Lung (tissue), 12 donors: Measurements from ENCODE around the gene KIF2C. TPM values are rescaled to one million over a fixed set of nuclear protein-coding genes. Genes with fewer than 3 reads are reported as not detected.

ENCODE experiments used
- ATAC-seq: fragments of 200-7000 bp; cut with Tn5 transposase; one replicate; pipeline ENCODE4 v1.9.1; 2020; ENCODE audit warnings: moderate number of reproducible peaks; ENCODE audit not compliant: insufficient read depth, low FRiP score
- DNase-seq, 3 donors: peaks; one replicate each; pipeline ENCODE4 v3.0.0-alpha.2; 2013 to 2017
- H3K27ac ChIP-seq, 2 donors: one replicate each; pipeline ENCODE4 v1.5.1; 2013; ENCODE audit warnings: mild to moderate bottlenecking in 2 of 2, moderate library complexity in 2 of 2, control low read depth in 1 of 2, inconsistent platforms in 1 of 2, low read depth in 1 of 2, low read length in 1 of 2
- H3K27me3 ChIP-seq, 3 donors: one replicate each; pipeline ENCODE4 v1.5.1; 2013; ENCODE audit warnings: low read length in 2 of 3; ENCODE audit not compliant: control insufficient read depth in 3 of 3, insufficient read depth in 3 of 3
- H3K36me3 ChIP-seq, 4 donors: one replicate each; pipeline ENCODE4 v1.5.1; 2013; ENCODE audit warnings: low read length in 4 of 4, mild to moderate bottlenecking in 1 of 4, moderate library complexity in 1 of 4; ENCODE audit not compliant: control insufficient read depth in 4 of 4, insufficient read depth in 4 of 4
- H3K4me1 ChIP-seq, 5 donors: one replicate each; pipeline ENCODE4 v1.5.1; 2013; ENCODE audit warnings: low read length in 5 of 5, mild to moderate bottlenecking in 2 of 5, moderate library complexity in 1 of 5; ENCODE audit not compliant: control insufficient read depth in 5 of 5, insufficient read depth in 5 of 5
- H3K4me3 ChIP-seq: one replicate; pipeline ENCODE4 v1.5.1; 2013; ENCODE audit warnings: mild to moderate bottlenecking, control low read depth, moderate library complexity
- H3K9ac ChIP-seq, 2 donors: one replicate each; pipeline ENCODE4 v1.5.1; 2013; ENCODE audit warnings: low read length in 2 of 2, control low read depth in 1 of 2; ENCODE audit not compliant: insufficient read depth in 1 of 2
- H3K9me3 ChIP-seq, 4 donors: one replicate each; pipeline ENCODE4 v1.5.1; 2013; ENCODE audit warnings: low read length in 3 of 4, mild to moderate bottlenecking in 1 of 4, moderate library complexity in 1 of 4; ENCODE audit not compliant: control insufficient read depth in 4 of 4, insufficient read depth in 3 of 4
- WGBS, 2 donors: extraction: QIAGEN DNeasy Blood & Tissue Kit; methylation state at CpG; one replicate each; pipeline ENCODE4 v1.1.7; 2013; 5-methylcytosine and 5-hydroxymethylcytosine counted together
- polyA plus RNA-seq, 2 donors: library from polyadenylated mRNA; stranded (reverse); fragments of 200-250 nt; gene quantifications; one replicate each; pipeline ENCODE4 v1.2.1, GENCODE V29; 2013
- total RNA-seq, 2 donors: library from RNA; depleted of rRNA in 1 of 2; stranded (reverse); fragments of >200 nt in 1 of 2; gene quantifications; one replicate each; pipeline ENCODE4 v1.2.1, GENCODE V29; 2014 to 2021
- TF ChIP-seq, protein P1 (sequence below): IDR thresholded peaks from 2 replicates; pipeline ENCODE4 v1.5.1; 2012; ENCODE audit warnings: mild to moderate bottlenecking; ENCODE audit errors: control extremely low read depth, extremely low read depth
- donor health status: control.
- donor health status: control.
- donor health status: Bipolar disorder and iron deficiency.
- donor health status: healthy.
- donor health status: DM: yes; HTN: yes; CAD: no.

The KIF2C gene
- total and polyA plus RNA-seq, 4 donors, result 1.5 to 3.5 (median 2.1) TPM

DNA sequence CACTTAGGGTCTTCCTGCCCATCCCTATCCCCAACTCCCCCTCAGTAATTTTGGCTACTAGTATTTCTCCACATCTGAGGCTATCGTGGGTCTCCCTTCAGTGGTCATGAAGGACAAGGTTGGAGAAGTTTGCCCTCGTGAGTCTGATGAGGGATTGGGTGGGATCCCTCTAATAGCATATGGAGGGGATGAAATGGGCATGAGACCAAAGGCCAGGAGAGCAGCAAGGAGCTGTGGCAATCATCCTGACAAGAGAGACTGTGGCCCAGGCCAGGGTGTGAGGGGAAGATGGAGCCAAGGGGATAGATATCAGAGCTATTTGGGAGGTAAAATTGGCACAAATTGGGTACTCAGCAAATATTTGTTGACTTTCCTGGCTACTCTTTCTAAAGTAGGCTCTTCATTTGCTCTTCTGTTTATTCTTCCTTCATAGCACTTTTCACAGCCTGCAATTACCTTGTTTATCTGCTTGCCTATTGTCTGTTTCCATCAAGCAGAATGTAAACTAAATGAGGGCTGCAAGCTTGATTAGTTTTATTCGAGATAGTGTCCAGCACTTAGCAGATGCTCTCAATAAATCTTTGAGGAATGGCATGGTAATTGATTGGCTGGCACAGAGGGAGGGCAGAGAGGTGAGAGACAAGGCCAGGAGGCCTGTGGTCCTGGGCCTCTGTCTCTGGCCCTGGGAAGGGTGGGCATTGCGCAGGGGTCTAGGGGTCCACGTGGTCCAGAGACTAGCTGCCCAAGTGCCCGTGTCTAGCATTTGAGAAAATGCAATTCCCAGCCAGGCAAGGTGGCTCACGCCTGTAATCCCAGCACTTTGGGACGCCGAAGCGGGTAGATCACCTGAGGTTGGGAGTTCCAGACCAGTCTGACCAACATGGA is 59.1 kb downstream of the KIF2C start:
- H3K27me3 ChIP-seq, result no peaks in the 10 kb centered on the region
- ATAC-seq (no peak), DNase-seq (no peak)
- peaks cover 0 to 21% (median 5%) of the 10 kb centered on the region in 5 donors for H3K4me1 ChIP-seq
- H3K36me3 ChIP-seq, result peaks cover 0 to 13% (median 9%) of the 10 kb centered on the region in 4 donors
- H3K9ac ChIP-seq, result no peak overlapping the region
- no peaks in the 10 kb centered on the region for H3K9me3 ChIP-seq
- WGBS, 2 donors, result 86 to 94% methylated on average over 10 of the region's 10 CpGs
- H3K4me3 ChIP-seq, result no peak overlapping the region
- TF ChIP-seq, protein P1, sequence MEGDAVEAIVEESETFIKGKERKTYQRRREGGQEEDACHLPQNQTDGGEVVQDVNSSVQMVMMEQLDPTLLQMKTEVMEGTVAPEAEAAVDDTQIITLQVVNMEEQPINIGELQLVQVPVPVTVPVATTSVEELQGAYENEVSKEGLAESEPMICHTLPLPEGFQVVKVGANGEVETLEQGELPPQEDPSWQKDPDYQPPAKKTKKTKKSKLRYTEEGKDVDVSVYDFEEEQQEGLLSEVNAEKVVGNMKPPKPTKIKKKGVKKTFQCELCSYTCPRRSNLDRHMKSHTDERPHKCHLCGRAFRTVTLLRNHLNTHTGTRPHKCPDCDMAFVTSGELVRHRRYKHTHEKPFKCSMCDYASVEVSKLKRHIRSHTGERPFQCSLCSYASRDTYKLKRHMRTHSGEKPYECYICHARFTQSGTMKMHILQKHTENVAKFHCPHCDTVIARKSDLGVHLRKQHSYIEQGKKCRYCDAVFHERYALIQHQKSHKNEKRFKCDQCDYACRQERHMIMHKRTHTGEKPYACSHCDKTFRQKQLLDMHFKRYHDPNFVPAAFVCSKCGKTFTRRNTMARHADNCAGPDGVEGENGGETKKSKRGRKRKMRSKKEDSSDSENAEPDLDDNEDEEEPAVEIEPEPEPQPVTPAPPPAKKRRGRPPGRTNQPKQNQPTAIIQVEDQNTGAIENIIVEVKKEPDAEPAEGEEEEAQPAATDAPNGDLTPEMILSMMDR, result no peak
- peak overlapping the region in 1 of 2 donors; percentile 29 for H3K27ac ChIP-seq

DNA sequence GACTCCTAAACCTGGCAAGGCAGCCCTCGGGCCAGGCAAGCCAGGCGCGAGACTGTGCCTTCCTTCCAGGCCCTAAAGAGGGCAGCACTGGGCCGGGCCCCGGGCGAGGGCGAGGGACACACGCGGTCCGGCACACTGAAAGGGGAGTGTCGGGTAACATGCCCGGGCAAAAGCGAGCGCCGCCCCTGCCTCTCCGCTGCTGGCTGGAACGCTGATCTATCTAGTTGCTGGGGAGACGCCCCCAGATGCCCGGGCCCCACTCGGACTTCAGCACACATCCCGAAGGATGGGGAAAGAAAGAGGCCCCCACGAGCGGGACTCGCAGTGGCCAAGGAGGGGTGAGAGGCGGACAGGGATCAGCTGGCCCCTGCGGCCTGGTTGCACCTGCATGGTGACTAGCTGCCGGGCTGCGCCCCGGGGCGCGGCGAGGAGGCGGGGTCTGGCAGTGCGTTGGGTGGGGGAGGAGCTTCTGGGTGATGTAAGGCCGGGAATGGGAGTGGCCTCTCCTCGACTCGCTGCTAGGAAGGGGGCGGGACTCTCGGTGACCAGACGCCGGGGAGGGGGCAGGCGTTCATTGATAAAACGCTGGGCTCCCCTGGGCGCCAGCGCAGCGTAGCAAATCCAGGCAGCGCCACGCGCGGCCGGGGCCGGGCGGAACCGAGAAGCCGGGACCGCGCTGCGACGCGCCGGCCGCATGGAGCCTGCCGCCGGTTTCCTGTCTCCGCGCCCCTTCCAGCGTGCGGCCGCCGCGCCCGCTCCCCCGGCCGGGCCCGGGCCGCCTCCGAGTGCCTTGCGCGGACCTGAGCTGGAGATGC is 60.3 kb downstream of the KIF2C start, which contains the start of gene PLK3:
TSS of gene PLK3 (plus strand) at position 608 of the 815 bp plus-strand sequence. CDS start at position 695, 87 bp downstream.
- H3K27me3 ChIP-seq, result no peaks in the 10 kb centered on the region
- peak within 1 kb of the TSS; percentile 4 to 55 for H3K9ac ChIP-seq
- ATAC-seq (peak; percentile 93), DNase-seq (peak; percentile 98)
- no peaks in the 10 kb centered on the region for H3K9me3 ChIP-seq
- WGBS, 2 donors, result 0% methylated on average over 54 to 79 of the region's 79 CpGs
- peaks cover 0 to 23% (median 5%) of the 10 kb centered on the region in 5 donors for H3K4me1 ChIP-seq
- TF ChIP-seq, protein P1, result peak; percentile 92
- peak within 1 kb of the TSS; percentile 94 to 97 for H3K27ac ChIP-seq
- H3K4me3 ChIP-seq, result peak within 1 kb of the TSS; percentile 68
- H3K36me3 ChIP-seq, result peaks cover 0 to 22% (median 10%) of the 10 kb centered on the region in 4 donors

DNA sequence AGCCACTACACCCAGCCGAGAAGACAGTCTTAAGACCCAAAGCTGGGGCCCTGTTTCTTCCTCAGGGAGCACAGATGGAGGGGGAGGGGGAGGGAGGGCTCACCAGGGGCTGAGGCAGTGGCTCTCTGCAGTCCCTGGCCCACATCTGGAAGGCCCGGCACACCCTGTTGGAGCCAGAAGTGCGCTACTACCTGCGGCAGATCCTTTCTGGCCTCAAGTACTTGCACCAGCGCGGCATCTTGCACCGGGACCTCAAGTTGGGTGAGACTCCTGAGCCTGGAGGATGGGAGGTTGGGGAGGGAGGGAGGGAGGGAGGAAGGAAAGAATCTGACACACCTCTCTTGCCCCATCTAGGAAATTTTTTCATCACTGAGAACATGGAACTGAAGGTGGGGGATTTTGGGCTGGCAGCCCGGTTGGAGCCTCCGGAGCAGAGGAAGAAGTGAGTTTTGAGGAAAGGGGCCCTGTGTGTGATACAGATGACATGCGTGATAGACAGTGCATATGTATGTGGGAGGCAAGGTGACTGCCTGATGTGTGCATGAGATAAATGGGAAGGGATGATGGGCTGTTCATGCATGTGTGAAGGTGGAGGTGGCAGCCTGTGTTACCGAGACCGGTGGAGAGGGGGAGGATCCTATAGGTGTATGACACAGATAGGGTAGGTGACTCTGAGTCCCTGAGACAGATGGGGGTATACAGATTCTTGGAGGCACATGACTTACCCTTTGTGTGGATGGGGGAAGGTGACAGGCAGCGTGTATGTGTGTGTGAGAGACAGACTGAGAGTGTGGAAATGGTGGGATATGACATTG is 62.1 kb downstream of the KIF2C start:
- WGBS, 2 donors, result 44 to 56% methylated on average over 13 of the region's 13 CpGs
- Histone ChIP-seq H3K4me3 (peak overlapping the region; percentile 55), H3K9me3 (no peaks in the 10 kb centered on the region), H3K27ac (peak overlapping the region in 1 of 2 donors; percentile 72), H3K36me3 (peaks cover 2 to 39% (median 10%) of the 10 kb centered on the region in 4 donors), H3K9ac (no peak overlapping the region), H3K4me1 (peaks cover under 1 to 36% (median 7%) of the 10 kb centered on the region in 5 donors), H3K27me3 (no peaks in the 10 kb centered on the region)
- TF ChIP-seq, protein P1, result no peak
- ATAC-seq (no peak), DNase-seq (no peak)
